Measurements from ENCODE around the gene CDH23.
A peak's percentile ranks its signal among the peaks of the same experiment; 100 is the strongest.

CDH23 gene

GRCh38 chr10:71393841-71394475 is 2.8 kb upstream of the CDH23 start:
- DNase-seq, result no peak

- no peak for DNase-seq
Measured at GRCh38 chr10:71394926-71395562, 1.7 kb upstream of the CDH23 start.

- DNase-seq, result peak; percentile 24
Measured at GRCh38 chr10:71395621-71396020, 1.1 kb upstream of the CDH23 start.

GRCh38 chr10:71396084-71396710 is 523 bp upstream of the CDH23 start:
- peak; percentile 74 for DNase-seq

- peak; percentile 47 for DNase-seq
Measured at GRCh38 chr10:71397296-71398212, 834 bp downstream of the CDH23 start.

- DNase-seq, result no peak
Measured at GRCh38 chr10:71398976-71399375, 2.3 kb downstream of the CDH23 start.

- no peak for DNase-seq
Measured at GRCh38 chr10:71399946-71400345, 3.2 kb downstream of the CDH23 start.

- DNase-seq, result no peak
Measured at GRCh38 chr10:71401056-71401455, 4.3 kb downstream of the CDH23 start.

GRCh38 chr10:71402005-71402404 is 5.3 kb downstream of the CDH23 start:
- no peak for DNase-seq

GRCh38 chr10:71404503-71405295 is 8.0 kb downstream of the CDH23 start:
- no peak for DNase-seq

GRCh38 chr10:71406878-71407277 is 10.2 kb downstream of the CDH23 start:
- no peak for DNase-seq

GRCh38 chr10:71408436-71409225 is 11.9 kb downstream of the CDH23 start:
- DNase-seq, result no peak

- no peak for DNase-seq
Measured at GRCh38 chr10:71409516-71410104, 12.9 kb downstream of the CDH23 start.

GRCh38 chr10:71413581-71413980 is 16.9 kb downstream of the CDH23 start:
- no peak for DNase-seq

GRCh38 chr10:71414359-71414758 is 17.6 kb downstream of the CDH23 start:
- no peak for DNase-seq

GRCh38 chr10:71419002-71419540 is 22.4 kb downstream of the CDH23 start:
- no peak for DNase-seq

GRCh38 chr10:71419750-71420149 is 23.0 kb downstream of the CDH23 start:
- DNase-seq, result no peak

GRCh38 chr10:71421075-71421434 is 24.3 kb downstream of the CDH23 start:
- DNase-seq, result no peak

GRCh38 chr10:71423250-71423649 is 26.5 kb downstream of the CDH23 start:
- DNase-seq, result no peak

GRCh38 chr10:71423901-71424300 is 27.2 kb downstream of the CDH23 start:
- no peak for DNase-seq
